ENCODE data around the gene BCL2L15. TPM values are rescaled to one million over a fixed set of nuclear protein-coding genes. Genes with fewer than 3 reads are reported as not detected.

BCL2L15 gene
- total and polyA plus RNA-seq, 10 of the 15 experiments (the other 5 are each of a cell fraction or from before 2014, with no cell fraction given), result 0.42 to 1.2 (median 0.59) TPM

- TF ChIP-seq CUX1 (IDR thresholded peaks at IDR 0.05; ENCODE audit: insufficient replicate concordance, low read depth, low read length), result peak; percentile 88
- peak; percentile 87 for TF ChIP-seq GABPA (IDR thresholded peaks at IDR 0.05; ENCODE audit: low read depth)
- no peak; the same call in 1 of the 2 replicates for TF ChIP-seq LARP7 (IDR thresholded peaks at IDR 0.05)
- TF ChIP-seq ZNF384 (IDR thresholded peaks at IDR 0.05; ENCODE audit: borderline replicate concordance, low read depth, low read length), result peak; percentile 62; the same call in 1 of the 2 replicates
- peak; percentile 41 for TF ChIP-seq KLF5 (IDR thresholded peaks at IDR 0.05; ENCODE audit: partially characterized antibody)
- peak; percentile 97 for TF ChIP-seq CBX5 (IDR thresholded peaks at IDR 0.05; ENCODE audit: low read depth)
- TF ChIP-seq SREBF1 (IDR thresholded peaks at IDR 0.05; ENCODE audit: low read length), result peak; percentile 47; the same call in 1 of the 2 replicates
- no peak for TF ChIP-seq IRF5 (IDR thresholded peaks at IDR 0.05; ENCODE audit: borderline replicate concordance)
- TF ChIP-seq YBX1 (IDR thresholded peaks at IDR 0.05), result no peak
- no peak for TF ChIP-seq BACH1 (IDR thresholded peaks at IDR 0.05; ENCODE audit: borderline replicate concordance)
- no peak for TF ChIP-seq POLR2AphosphoS2 (IDR thresholded peaks at IDR 0.05; ENCODE audit: low read depth, low read length)
- TF ChIP-seq JUNB (IDR thresholded peaks at IDR 0.05), result no peak
Observed at GRCh38 chr1:113904674-113905434, 17.5 kb upstream of the BCL2L15 start, which contains the start of the genes AP4B1 and DCLRE1B (continued).

Data from GM12878 (cell line).